Epidermal melanocyte (primary cell): ENCODE data around the gene UCN3.
"Not testable (repeated sequence)": the region's sequence is repeated elsewhere in the genome, so short reads cannot be mapped to it uniquely, and the experiment has no call there.

Source experiments
- DNase-seq: peaks from one replicate; pipeline ENCODE4 v3.0.0; 2011; ENCODE audit warnings: low spot score; ENCODE audit not compliant: insufficient read length

The UCN3 gene

GRCh38 chr10:5365928-5366327 lies 1.2 kb downstream of the UCN3 start:
- DNase-seq = no peak

- no peak for DNase-seq
Measured at GRCh38 chr10:5369362-5370158, 4.8 kb downstream of the UCN3 start.

- no peak for DNase-seq
Measured at GRCh38 chr10:5370493-5371352, 6.0 kb downstream of the UCN3 start.

GRCh38 chr10:5373307-5373706 lies 8.5 kb downstream of the UCN3 start:
- no peak for DNase-seq

- no peak for DNase-seq
Measured at GRCh38 chr10:5373891-5374611, 9.3 kb downstream of the UCN3 start.

- DNase-seq = no peak
Measured at GRCh38 chr10:5376450-5376849, 11.7 kb downstream of the UCN3 start.

GRCh38 chr10:5379202-5379601 lies 14.4 kb downstream of the UCN3 start:
- not testable (repeated sequence) for DNase-seq

- DNase-seq = not testable (repeated sequence)
Measured at GRCh38 chr10:5380395-5380794, 15.6 kb downstream of the UCN3 start.

GRCh38 chr10:5381187-5381586 lies 16.4 kb downstream of the UCN3 start:
- DNase-seq = no peak

- no peak for DNase-seq
Measured at GRCh38 chr10:5385224-5385623, 20.5 kb downstream of the UCN3 start.

- DNase-seq = no peak
Measured at GRCh38 chr10:5387169-5387568, 22.4 kb downstream of the UCN3 start.

GRCh38 chr10:5390607-5391205 lies 25.9 kb downstream of the UCN3 start:
- no peak for DNase-seq

- DNase-seq = no peak
Measured at GRCh38 chr10:5391790-5392189, 27.0 kb downstream of the UCN3 start.

- no peak for DNase-seq
Measured at GRCh38 chr10:5393529-5393928, 28.8 kb downstream of the UCN3 start.

- DNase-seq = no peak
Measured at GRCh38 chr10:5395168-5395567, 30.4 kb downstream of the UCN3 start.

GRCh38 chr10:5396556-5397300 lies 32.0 kb downstream of the UCN3 start:
- DNase-seq = no peak

- no peak for DNase-seq
Measured at GRCh38 chr10:5399332-5399731, 34.6 kb downstream of the UCN3 start.

- DNase-seq = no peak
Measured at GRCh38 chr10:5400468-5401240, 35.9 kb downstream of the UCN3 start.

- no peak for DNase-seq
Measured at GRCh38 chr10:5402798-5403197, 38.0 kb downstream of the UCN3 start.
